GM18517 (cell line): ENCODE data around the gene NRGN.
A peak's percentile ranks its signal among the peaks of the same experiment; 100 is the strongest.

Experiments
- ATAC-seq: cut with Tn5 transposase; IDR thresholded peaks from one replicate; pipeline ENCODE4 v1.9.1; 2021; ENCODE audit warnings: mild to moderate bottlenecking, moderate library complexity; ENCODE audit not compliant: unreplicated experiment

The NRGN gene

GRCh38 chr11:124739479-124740276 is at the start of gene NRGN:
Gene NRGN, plus strand, starts transcription at chr11:124739942. Its CDS starts 143 bp downstream, at chr11:124740085.
- peak; percentile 77 for ATAC-seq

GRCh38 chr11:124693142-124693541 is 46.6 kb upstream of the NRGN start:
- ATAC-seq = no peak

- ATAC-seq = no peak
Measured at GRCh38 chr11:124699547-124699946, 40.2 kb upstream of the NRGN start.

GRCh38 chr11:124700028-124700427 is 39.7 kb upstream of the NRGN start:
- no peak for ATAC-seq

GRCh38 chr11:124707829-124708228 is 31.9 kb upstream of the NRGN start:
- ATAC-seq = no peak

- ATAC-seq = no peak
Measured at GRCh38 chr11:124712392-124712791, 27.4 kb upstream of the NRGN start.

GRCh38 chr11:124716591-124716990 is 23.2 kb upstream of the NRGN start:
- ATAC-seq = no peak

GRCh38 chr11:124717421-124717785 is 22.3 kb upstream of the NRGN start:
- ATAC-seq = no peak

- no peak for ATAC-seq
Measured at GRCh38 chr11:124717786-124718651, 21.7 kb upstream of the NRGN start.

- ATAC-seq = no peak
Measured at GRCh38 chr11:124718801-124719200, 20.9 kb upstream of the NRGN start.

- ATAC-seq = no peak
Measured at GRCh38 chr11:124719534-124719933, 20.2 kb upstream of the NRGN start.

GRCh38 chr11:124722176-124722575 is 17.6 kb upstream of the NRGN start:
- no peak for ATAC-seq

- ATAC-seq = peak; percentile 97
Measured at GRCh38 chr11:124724979-124725718, 14.6 kb upstream of the NRGN start.

- peak; percentile 4 for ATAC-seq
Measured at GRCh38 chr11:124725719-124726105, 14.0 kb upstream of the NRGN start.

- ATAC-seq = no peak
Measured at GRCh38 chr11:124727474-124727873, 12.3 kb upstream of the NRGN start.

GRCh38 chr11:124728134-124728533 is 11.6 kb upstream of the NRGN start:
- no peak for ATAC-seq

GRCh38 chr11:124729571-124729970 is 10.2 kb upstream of the NRGN start:
- ATAC-seq = no peak

GRCh38 chr11:124732230-124732629 is 7.5 kb upstream of the NRGN start:
- no peak for ATAC-seq

GRCh38 chr11:124736736-124737135 is 3.0 kb upstream of the NRGN start:
- ATAC-seq = no peak

GRCh38 chr11:124737638-124738305 is 2.0 kb upstream of the NRGN start:
- ATAC-seq = no peak
